Mammary epithelial cell (primary cell): ENCODE results near the gene PIGB.

Experiments used
- CTCF ChIP-seq, 2 donors: IDR thresholded peaks in 1 of 2; conservative IDR thresholded peaks in 1 of 2; 2 replicates each; pipeline ENCODE4 v1.5.1; 2011 to 2012; ENCODE audit warnings: inconsistent platforms in 2 of 2, low read length in 2 of 2, mild to moderate bottlenecking in 2 of 2, control low read depth in 1 of 2, low read depth in 1 of 2; ENCODE audit not compliant: insufficient read depth in 1 of 2; ENCODE audit errors: extremely low read depth in 1 of 2
- EZH2 ChIP-seq: IDR thresholded peaks from 2 replicates; pipeline ENCODE4 v1.6.1; 2012; ENCODE audit warnings: low read length, inconsistent platforms, borderline replicate concordance

- TF ChIP-seq CTCF (conservative IDR thresholded peaks at IDR 0.05 in 1 of 2, IDR thresholded peaks at IDR 0.05 in 1 of 2; ENCODE audit: extremely low read depth in 1 of 2, insufficient read depth in 1 of 2, low read depth in 1 of 2, low read length in 2 of 2) (no peak), EZH2 (no peak)
Measured at GRCh38 chr15:55322467-55322866, 3.4 kb downstream of the PIGB start.
